Esophagus mucosa (tissue), 1 donor: ENCODE results near the gene UBL4B. TPM values are rescaled to one million over a fixed set of nuclear protein-coding genes. Genes with fewer than 3 reads are reported as not detected.

Experiments used
- ATAC-seq: fragments of 200-7000 bp; cut with Tn5 transposase; one replicate; pipeline ENCODE4 v1.9.1; 2020
- total RNA-seq: library from RNA; stranded (reverse); gene quantifications from one replicate; pipeline ENCODE4 v1.2.4, GENCODE V29; 2023
- donor health status: DM: yes; HTN: yes; CAD: no.

Gene UBL4B
- total RNA-seq, 1 donor from 2014 or later, result not detected

- ATAC-seq, result no peak
Measured at GRCh38 chr1:110085671-110086070, 26.6 kb upstream of the UBL4B start.

- ATAC-seq, result no peak
Measured at GRCh38 chr1:110086961-110087360, 25.3 kb upstream of the UBL4B start.

- peak; percentile 58 for ATAC-seq
Measured at GRCh38 chr1:110087812-110088738, 24.2 kb upstream of the UBL4B start.

DNA sequence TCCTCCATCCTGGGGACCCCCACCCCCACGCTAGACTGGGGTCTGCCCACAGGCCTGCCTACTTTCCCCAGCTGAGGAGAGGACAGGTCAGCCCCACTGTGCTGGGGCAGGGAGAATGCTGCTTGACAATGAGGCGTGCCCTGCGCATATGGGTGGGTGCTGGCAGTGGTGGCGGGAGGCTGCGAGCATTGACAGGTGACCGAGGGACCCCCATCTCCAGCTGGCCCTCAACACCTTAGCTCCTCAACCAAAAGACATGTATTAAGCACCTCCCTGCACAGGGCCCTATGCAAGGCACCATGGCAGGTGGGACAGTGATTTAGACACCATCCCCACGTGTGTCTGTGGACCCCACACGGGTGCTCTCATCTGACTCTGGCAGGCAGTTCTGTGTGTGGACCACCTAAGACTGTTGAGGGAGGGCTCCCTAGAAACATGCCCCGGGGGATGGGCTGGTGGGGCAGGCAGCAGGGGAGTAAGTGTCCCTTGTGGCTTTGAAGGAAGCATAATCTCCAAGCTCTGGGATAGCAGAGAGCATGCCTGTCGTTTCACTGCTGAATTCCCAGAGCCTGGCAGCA, 23.4 kb upstream of the UBL4B start:
- peak; percentile 8 for ATAC-seq

DNA sequence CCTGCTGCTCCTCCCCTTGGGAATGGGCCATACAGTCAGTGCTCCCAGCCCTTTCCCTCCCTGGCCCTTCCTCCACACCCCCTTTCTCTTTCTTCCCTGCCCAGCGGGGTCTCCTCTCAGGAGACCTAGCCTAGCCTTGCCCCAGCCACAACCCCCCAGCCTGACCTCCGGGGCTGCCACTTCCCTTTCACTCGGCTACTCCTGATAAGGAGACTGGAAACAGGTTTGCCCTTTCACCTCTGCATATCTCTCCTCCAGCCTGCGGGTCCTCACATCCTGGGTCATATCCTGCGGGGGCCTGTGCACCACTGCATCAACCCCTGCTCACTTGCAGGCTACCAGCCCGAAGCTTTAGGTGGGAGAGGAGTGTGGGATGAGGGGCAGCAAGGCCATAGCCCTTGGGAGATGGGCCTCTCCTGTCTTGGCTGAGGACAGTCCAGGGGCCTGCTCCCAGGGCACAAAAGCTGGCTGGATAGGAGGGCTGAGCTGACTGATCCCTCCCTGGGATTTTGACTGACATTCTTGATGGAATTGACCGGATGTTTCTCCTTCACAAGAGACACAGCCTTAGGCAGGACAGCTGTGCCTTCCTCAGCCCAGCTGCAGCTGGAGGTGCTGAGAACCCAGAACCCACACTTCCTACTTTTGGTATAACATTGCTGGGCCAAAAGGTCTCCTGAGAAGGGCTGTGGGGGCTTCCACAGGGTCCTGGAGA, 22.5 kb upstream of the UBL4B start:
- ATAC-seq, result no peak

DNA sequence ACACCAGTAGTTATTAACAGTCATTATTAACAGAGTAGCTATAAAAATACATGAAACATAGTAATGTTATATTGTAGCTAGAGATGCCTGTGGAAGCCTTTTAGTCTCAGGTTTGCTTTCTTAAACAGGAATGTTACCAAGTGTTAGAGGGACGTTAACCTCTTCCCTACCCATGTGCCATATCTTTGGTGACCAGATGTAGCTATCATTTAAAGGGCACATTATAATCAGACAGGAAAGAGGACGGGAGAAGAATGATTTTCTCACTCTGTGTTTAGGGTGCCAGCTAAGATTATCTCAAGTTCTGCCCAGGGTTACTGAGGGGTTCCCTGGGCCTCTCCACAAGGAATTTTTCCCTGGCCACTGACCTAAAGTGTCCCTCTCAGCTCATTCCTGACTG, 20.9 kb upstream of the UBL4B start:
- ATAC-seq, result no peak

GRCh38 chr1:110091791-110092190, 20.5 kb upstream of the UBL4B start:
- ATAC-seq, result no peak

DNA sequence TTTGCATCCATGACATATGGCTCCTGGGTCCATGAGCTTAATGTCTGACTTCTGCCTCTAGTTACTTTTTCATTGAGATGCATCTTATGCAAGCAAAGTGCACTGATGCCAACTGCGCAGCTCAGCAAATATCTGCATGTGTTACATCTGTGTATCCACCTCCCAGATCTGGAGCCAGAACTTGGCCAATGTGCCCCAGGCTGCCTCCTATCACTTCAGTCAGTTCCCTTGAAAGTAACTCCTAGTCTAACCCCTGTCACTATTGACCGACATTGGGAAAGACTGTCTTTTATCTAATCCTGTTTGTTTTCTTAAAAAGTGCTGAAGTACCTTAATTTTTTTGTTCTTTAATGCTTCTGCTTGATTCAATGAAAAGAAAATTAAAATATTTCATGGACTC, 19.3 kb upstream of the UBL4B start:
- no peak for ATAC-seq

- no peak for ATAC-seq
Measured at GRCh38 chr1:110094931-110095654, 17.1 kb upstream of the UBL4B start.

DNA sequence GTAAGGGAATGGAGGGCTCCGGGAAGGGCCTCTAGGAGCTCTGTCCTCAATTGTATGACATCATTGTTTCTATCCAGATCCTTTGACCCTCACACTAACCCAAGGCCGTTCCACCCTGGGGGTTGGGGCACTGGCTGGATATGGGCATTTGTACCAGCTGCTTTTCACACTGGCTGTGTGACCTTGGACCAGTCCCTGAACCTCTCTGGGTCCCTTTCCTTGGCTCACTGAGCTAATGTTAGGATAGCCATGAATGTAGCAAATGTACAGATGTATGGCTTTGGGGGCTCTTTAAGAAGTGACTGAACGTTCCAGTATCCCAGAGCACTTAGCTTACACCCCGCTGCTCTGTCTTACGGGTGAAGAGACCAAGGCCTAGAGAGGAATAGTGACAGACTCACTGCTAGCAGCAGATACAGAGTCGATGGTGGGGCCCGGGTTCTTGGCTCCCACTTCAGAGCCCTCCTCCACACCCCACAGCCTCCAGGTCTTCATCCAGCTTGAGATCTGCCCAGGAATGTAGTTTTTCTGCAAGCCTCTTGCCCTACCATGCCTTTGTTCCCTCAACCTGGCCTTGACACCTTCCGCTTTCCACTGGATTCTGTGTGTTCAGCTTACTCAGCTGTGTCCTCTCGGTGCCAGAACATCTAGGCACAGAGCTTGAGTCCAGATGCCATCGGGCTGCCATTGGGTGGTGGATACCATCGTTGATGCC, 14.6 kb upstream of the UBL4B start:
- ATAC-seq, result no peak

DNA sequence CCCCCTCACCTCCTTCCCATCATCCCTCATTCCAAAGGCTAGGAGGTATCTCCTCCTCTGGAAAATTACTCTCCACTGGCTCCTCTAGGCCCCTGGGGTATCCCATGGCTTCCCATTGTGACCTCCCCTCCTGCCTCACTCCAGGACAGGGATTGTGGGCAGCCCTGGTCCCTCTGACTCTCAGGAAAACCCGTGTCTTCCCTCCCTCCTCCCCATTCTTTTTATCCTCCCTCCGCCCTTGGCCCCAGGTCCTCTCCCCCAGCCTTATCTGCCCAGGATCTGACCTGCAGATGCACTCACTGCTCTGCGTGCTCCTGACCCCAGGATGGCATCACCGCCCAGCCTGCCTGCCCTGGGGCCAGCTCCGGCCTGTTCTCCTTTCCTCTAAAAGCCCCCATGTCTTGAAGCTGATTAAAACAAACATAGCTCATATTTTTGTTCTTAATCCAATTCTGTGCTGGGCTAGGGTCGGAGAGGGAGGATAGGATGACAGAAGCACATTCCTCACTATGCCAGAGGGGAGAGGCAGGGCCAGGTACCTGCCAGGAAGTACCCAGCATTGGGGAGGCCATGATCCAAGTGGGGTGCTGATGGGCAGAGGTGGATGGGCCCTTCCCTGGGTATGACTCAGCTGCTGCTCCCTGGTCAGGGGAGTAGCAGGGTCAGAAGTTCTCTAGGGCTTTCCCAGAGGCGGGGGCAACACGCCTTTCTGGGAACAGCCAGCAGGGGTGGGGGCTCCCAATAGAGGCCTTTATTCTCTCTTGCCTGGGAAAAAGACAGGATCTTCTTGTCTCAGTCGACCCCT, 13.8 kb upstream of the UBL4B start:
- peak; percentile 44 for ATAC-seq

- ATAC-seq, result no peak
Measured at GRCh38 chr1:110100335-110100734, 11.9 kb upstream of the UBL4B start.

DNA sequence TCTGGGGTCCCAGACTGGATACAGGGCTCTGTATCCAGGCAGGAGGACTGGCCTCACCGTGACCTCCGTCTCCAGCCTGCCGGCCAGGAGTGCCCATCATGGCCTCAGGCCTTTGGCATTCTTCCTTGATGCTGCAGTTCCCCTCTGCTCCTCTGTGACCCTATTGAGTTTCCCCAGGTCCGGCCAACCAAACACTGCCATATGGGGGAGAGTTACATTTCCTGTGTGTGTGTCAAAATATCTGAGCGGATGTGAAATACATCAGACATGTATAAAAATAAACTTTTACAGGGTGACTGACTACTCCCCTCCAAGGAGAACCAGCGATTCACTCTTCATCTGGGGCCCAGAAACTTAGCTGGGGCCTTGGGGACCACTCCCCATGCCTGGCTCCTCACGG, 10.2 kb upstream of the UBL4B start:
- ATAC-seq, result no peak

GRCh38 chr1:110106013-110106941, 6.0 kb upstream of the UBL4B start:
- ATAC-seq, result peak; percentile 76

GRCh38 chr1:110107867-110108469, 4.3 kb upstream of the UBL4B start:
- no peak for ATAC-seq

DNA sequence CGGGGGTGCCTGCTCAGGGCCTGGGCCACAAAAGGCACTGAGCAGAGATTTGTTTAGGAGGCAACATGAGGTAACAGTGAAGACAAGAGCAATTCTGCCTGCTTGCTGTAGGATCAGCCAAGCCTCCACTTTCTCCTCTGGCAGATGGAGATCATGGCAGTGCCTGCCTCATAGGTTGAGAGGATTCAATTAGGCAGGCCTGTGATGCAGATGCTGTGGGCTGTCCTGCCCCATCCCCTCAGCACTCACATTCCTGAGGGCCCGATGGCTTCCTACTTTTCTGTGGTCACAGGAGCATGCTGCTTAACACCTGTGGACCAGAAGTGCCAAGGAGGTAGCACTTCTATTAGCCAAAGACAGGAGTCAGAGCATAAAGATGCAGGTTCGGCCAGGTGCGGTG, 1.2 kb upstream of the UBL4B start:
- ATAC-seq, result no peak

DNA sequence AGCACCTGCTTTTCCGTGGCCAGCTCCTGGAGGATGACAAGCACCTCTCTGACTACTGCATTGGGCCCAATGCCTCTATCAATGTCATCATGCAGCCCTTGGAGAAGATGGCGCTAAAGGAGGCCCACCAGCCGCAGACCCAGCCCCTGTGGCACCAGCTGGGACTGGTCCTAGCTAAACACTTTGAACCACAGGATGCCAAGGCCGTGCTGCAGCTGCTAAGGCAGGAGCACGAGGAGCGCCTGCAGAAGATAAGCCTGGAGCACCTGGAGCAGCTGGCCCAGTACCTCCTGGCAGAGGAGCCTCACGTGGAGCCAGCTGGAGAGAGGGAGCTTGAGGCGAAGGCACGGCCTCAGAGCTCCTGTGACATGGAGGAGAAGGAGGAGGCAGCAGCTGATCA, 413 bp downstream of the UBL4B start:
- no peak for ATAC-seq

DNA sequence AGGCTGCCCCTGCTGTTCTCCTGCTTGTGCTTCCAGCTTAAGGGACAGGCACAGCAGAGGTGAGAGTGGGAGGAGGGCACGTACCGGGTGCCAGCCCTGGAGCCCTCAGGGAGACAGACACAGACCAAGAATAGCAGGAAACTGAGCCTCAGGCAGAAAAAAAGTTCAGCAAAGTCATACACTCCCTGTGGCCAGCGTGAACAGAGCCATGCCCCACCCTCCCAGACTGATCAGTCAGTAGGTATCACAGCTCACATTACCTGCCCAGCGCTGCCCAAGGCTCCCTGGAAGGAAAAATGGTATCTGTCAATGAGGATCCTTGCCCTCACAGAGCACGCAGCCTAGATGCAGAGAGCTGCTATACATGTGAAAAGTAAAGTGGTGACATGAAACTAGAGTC, 1.3 kb downstream of the UBL4B start:
- ATAC-seq, result peak; percentile 41

DNA sequence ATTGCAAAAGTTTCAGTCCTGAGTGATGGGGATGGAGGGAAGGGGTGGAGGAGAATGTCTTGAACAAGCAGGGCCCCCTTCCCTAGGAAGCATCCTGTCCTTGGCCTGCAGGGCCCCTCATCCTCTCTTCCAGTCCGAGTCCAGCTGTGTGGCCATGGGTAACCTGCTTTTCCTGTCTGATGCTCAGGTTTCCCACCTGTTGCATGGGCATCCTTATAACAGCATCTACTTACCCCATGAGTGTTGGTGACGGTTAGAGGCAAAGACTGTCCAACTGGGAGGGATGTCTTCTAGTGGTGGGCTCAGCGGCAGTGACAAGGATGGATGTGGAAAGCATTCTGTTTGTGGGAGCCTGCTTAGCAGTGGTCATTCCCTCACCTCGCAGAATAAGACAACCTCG, 1.9 kb downstream of the UBL4B start:
- ATAC-seq, result no peak

DNA sequence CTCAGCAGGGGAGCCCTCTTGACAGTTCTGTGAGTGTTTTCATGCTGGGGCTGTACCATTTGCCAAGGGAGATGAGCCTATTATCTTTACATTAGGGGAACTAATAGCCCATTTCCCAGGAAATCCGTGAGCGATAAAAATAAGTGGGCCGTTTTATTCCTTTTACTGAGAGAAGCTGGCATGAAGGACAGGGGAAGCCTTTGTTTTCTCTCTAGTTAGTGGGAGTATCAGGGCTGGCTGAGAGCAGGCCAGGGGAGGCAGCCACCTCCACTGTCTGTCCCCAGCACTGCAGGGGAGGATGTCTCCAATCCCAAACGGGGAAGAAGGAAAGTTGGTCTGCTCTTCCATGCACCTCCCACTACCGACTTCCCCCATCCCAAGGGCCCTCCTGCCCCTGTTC, 2.5 kb downstream of the UBL4B start:
- no peak for ATAC-seq
